IMR-90 (cell line): Measurements from ENCODE around the gene LRRTM3. TPM values are rescaled to one million over a fixed set of nuclear protein-coding genes. Genes with fewer than 3 reads are reported as not detected.

Experiments
- ATAC-seq: fragments of 200-7000 bp; cut with Tn5 transposase; 2 replicates; pipeline ENCODE4 v1.9.1; 2020; ENCODE audit warnings: low read depth, mild to moderate bottlenecking, moderate library complexity
- BruUV-seq: library from RNA; stranded (reverse); fragments of 400-500 nt; replicated peaks from 2 replicates; lab custom pipeline; 2021; lab: Mats Ljungman, UMichigan
- CTCF ChIA-PET: fragments of 300-600 bp; formaldehyde crosslinking; extraction: SDS; loops from one replicate; lab custom pipeline; 2021; ENCODE audit warnings: antibody characterized with exemption; lab: Yijun Ruan, JAX
- POLR2A ChIA-PET: fragments of 300-600 bp; sonication (Branson Sonifier 250); formaldehyde crosslinking; loops from one replicate; lab custom pipeline; 2022; ENCODE audit warnings: antibody characterized with exemption; ENCODE audit not compliant: unreplicated experiment; lab: Charles Lee
- DNase-seq: peaks from one replicate; pipeline ENCODE4 v3.0.0; 2013
- H2AFZ ChIP-seq: replicated peaks from 2 replicates; pipeline ENCODE3; 2013; ENCODE audit warnings: low read length, mild to moderate bottlenecking; ENCODE audit not compliant: poor library complexity
- H2AK5ac ChIP-seq: 2 replicates; pipeline ENCODE4 v1.6.1; 2013; ENCODE audit warnings: low read depth, low read length, inconsistent platforms
- H2AK9ac ChIP-seq: replicated peaks from 2 replicates; pipeline ENCODE3; 2013; ENCODE audit warnings: mild to moderate bottlenecking, low read depth, low read length, moderate library complexity; ENCODE audit not compliant: poor library complexity
- H2BK120ac ChIP-seq: 2 replicates; pipeline ENCODE4 v1.6.1; 2013; ENCODE audit warnings: low read depth, low read length, inconsistent platforms
- H2BK15ac ChIP-seq: 3 replicates; pipeline ENCODE4 v1.6.1; 2013; ENCODE audit warnings: low read depth, low read length, inconsistent platforms
- H2BK20ac ChIP-seq: 2 replicates; pipeline ENCODE4 v1.6.1; 2013; ENCODE audit warnings: low read depth, mild to moderate bottlenecking, inconsistent platforms, low read length, moderate library complexity
- H2BK5ac ChIP-seq: 2 replicates; pipeline ENCODE4 v1.6.1; 2013; ENCODE audit warnings: mild to moderate bottlenecking, low read depth, low read length, inconsistent platforms; ENCODE audit not compliant: poor library complexity, severe bottlenecking
- H3K14ac ChIP-seq: replicated peaks from 2 replicates; pipeline ENCODE4 v1.6.1; 2013; ENCODE audit warnings: low read depth, low read length, inconsistent platforms
- H3K18ac ChIP-seq: 2 replicates; pipeline ENCODE4 v1.6.1; 2013; ENCODE audit warnings: low read depth, low read length, control low read depth
- H3K23ac ChIP-seq: 2 replicates; pipeline ENCODE4 v1.6.1; 2013; ENCODE audit warnings: low read depth, low read length, inconsistent platforms
- H3K27ac ChIP-seq: 2 replicates; pipeline ENCODE4 v1.5.1; 2013; ENCODE audit warnings: mild to moderate bottlenecking, control low read depth, low read length; ENCODE audit not compliant: insufficient read depth
- H3K27me3 ChIP-seq: 2 replicates; pipeline ENCODE4 v1.6.1; 2013; ENCODE audit warnings: low read length; ENCODE audit not compliant: control insufficient read depth, insufficient read depth
- H3K36me3 ChIP-seq: 2 replicates; pipeline ENCODE4 v1.6.1; 2013; ENCODE audit warnings: low read length, mixed read lengths; ENCODE audit not compliant: control insufficient read depth, insufficient read depth
- H3K4ac ChIP-seq: 2 replicates; pipeline ENCODE4 v1.6.1; 2013; ENCODE audit warnings: low read depth, low read length, inconsistent platforms
- H3K4me1 ChIP-seq: 2 replicates; pipeline ENCODE4 v1.6.1; 2013; ENCODE audit warnings: low read length, mixed read lengths; ENCODE audit not compliant: control insufficient read depth, insufficient read depth
- H3K4me2 ChIP-seq: 2 replicates; pipeline ENCODE4 v1.6.1; 2013; ENCODE audit warnings: low read depth, mild to moderate bottlenecking, control low read depth, low read length, moderate library complexity
- H3K4me3 ChIP-seq: 2 replicates; pipeline ENCODE4 v1.5.1; 2013; ENCODE audit warnings: low read depth, mild to moderate bottlenecking, control low read depth, low read length, moderate library complexity; ENCODE audit not compliant: insufficient read depth
- H3K56ac ChIP-seq: 2 replicates; pipeline ENCODE4 v1.6.1; 2013; ENCODE audit warnings: low read length, inconsistent platforms; ENCODE audit not compliant: insufficient read depth; ENCODE audit errors: extremely low read depth
- H3K79me1 ChIP-seq, 2 experiments: 2 replicates each; pipeline ENCODE4 v1.6.1; 2013; ENCODE audit warnings: low read length in 2 of 2, inconsistent platforms in 1 of 2, low read depth in 1 of 2
- H3K9ac ChIP-seq: 2 replicates; pipeline ENCODE4 v1.6.1; 2013; ENCODE audit warnings: low read depth, low read length, control low read depth
- H3K9me1 ChIP-seq: 2 replicates; pipeline ENCODE4 v1.6.1; 2013; ENCODE audit warnings: low read length, inconsistent platforms; ENCODE audit not compliant: insufficient read depth
- H3K9me3 ChIP-seq: 2 replicates; pipeline ENCODE4 v1.6.1; 2013; ENCODE audit warnings: low read length; ENCODE audit not compliant: control insufficient read depth, insufficient read depth
- H4K20me1 ChIP-seq: 2 replicates; pipeline ENCODE4 v1.6.1; 2013; ENCODE audit warnings: low read length, inconsistent platforms; ENCODE audit not compliant: insufficient read depth
- H4K5ac ChIP-seq: 2 replicates; pipeline ENCODE4 v1.6.1; 2013; ENCODE audit warnings: mild to moderate bottlenecking, low read depth, low read length, control low read depth
- H4K8ac ChIP-seq, 2 experiments: 2 replicates each; pipeline ENCODE4 v1.6.1; 2013; ENCODE audit warnings: low read depth in 2 of 2, low read length in 2 of 2, control low read depth in 1 of 2, inconsistent platforms in 1 of 2
- H4K91ac ChIP-seq: 2 replicates; pipeline ENCODE4 v1.6.1; 2013; ENCODE audit warnings: low read depth, low read length, inconsistent platforms; ENCODE audit not compliant: insufficient read depth
- BHLHE40 ChIP-seq: fragments of 150-350 bp; IDR thresholded peaks from 2 replicates; pipeline ENCODE4 v1.6.1; 2016; ENCODE audit warnings: mild to moderate bottlenecking, low read depth, low read length
- CEBPB ChIP-seq: IDR thresholded peaks from 2 replicates; pipeline ENCODE4 v1.6.1; 2012; ENCODE audit warnings: low read depth, low read length, improper control_type of control experiment
- CHD1 ChIP-seq: IDR thresholded peaks from 2 replicates; pipeline ENCODE4 v1.6.1; 2012; ENCODE audit warnings: low read depth, low read length, improper control_type of control experiment
- MAFK ChIP-seq: IDR thresholded peaks from 2 replicates; pipeline ENCODE4 v1.6.1; 2012; ENCODE audit warnings: low read depth, low read length, improper control_type of control experiment
- MAZ ChIP-seq: IDR thresholded peaks from 2 replicates; pipeline ENCODE4 v1.6.1; 2012; ENCODE audit warnings: low read depth, mild to moderate bottlenecking, low read length, improper control_type of control experiment, moderate library complexity, borderline replicate concordance
- NFE2L2 ChIP-seq: fragments of 150-350 bp; IDR thresholded peaks from 2 replicates; pipeline ENCODE4 v1.6.1; 2016; ENCODE audit warnings: low read depth, mild to moderate bottlenecking, low read length
- RAD21 ChIP-seq: IDR thresholded peaks from 2 replicates; pipeline ENCODE4 v1.6.1; 2012; ENCODE audit warnings: low read length, improper control_type of control experiment
- RCOR1 ChIP-seq: IDR thresholded peaks from 2 replicates; pipeline ENCODE4 v1.6.1; 2012; ENCODE audit warnings: mild to moderate bottlenecking, low read length, improper control_type of control experiment; ENCODE audit not compliant: insufficient replicate concordance
- RFX5 ChIP-seq: IDR thresholded peaks from 2 replicates; pipeline ENCODE4 v1.8.0; 2012; ENCODE audit warnings: low read depth, mild to moderate bottlenecking, low read length, moderate library complexity
- SMC3 ChIP-seq: fragments of 150-350 bp; IDR thresholded peaks from 2 replicates; pipeline ENCODE4 v1.6.1; 2016; ENCODE audit warnings: low read depth, mild to moderate bottlenecking, antibody characterized with exemption, low read length, moderate library complexity
- USF2 ChIP-seq: fragments of 150-350 bp; IDR thresholded peaks from 2 replicates; pipeline ENCODE4 v1.6.1; 2017; ENCODE audit warnings: mild to moderate bottlenecking, antibody characterized with exemption, low read length, low read depth
- WGBS, 2 experiments: methylation state at CpG; one replicate each; pipeline versions ENCODE4 v1.1.5 to v1.1.7; 2013; ENCODE audit warnings: missing lambda C conversion rate in 2 of 2; ENCODE audit not compliant: insufficient read length in 1 of 2; ENCODE audit errors: extremely low coverage in 2 of 2; 5-methylcytosine and 5-hydroxymethylcytosine counted together
- dilution Hi-C: fragments of 300-500 bp; cut with HindIII; formaldehyde crosslinking; loops from one replicate; pipeline ENCODE4 v1.14.3; 2018; ENCODE audit warnings: low sequenced_read_pairs; ENCODE audit not compliant: unreplicated experiment
- in situ Hi-C: fragments of 300-500 bp; cut with MboI; formaldehyde crosslinking; loops from 3 replicates; pipeline ENCODE4 v1.14.3; 2019; ENCODE audit warnings: low sequenced_read_pairs, inconsistent platforms, mixed read lengths
- intact Hi-C: fragments of 100-400 bp; cut with micrococcal nuclease; formaldehyde crosslinking; loops from 2 replicates; pipeline ENCODE4 v1.10.0; 2022
- polyA plus RNA-seq, 3 experiments: library from polyadenylated mRNA; depleted of rRNA; stranded (reverse); fragments of >200 nt; gene quantifications; 2 replicates each; pipeline ENCODE4 v1.2.3, GENCODE V29; 2012; ENCODE audit warnings: low replicate concordance in 1 of 3
- total RNA-seq: library from RNA; depleted of rRNA; stranded (reverse); fragments of >200 nt; gene quantifications from 2 replicates; pipeline ENCODE4 v1.2.3, GENCODE V29; 2012
- TF ChIP-seq, protein P1 (sequence below): conservative IDR thresholded peaks from 2 replicates; pipeline ENCODE4 v1.5.1; 2012; ENCODE audit warnings: mild to moderate bottlenecking, low read depth, low read length, improper control_type of control experiment

LRRTM3 gene
- total and polyA plus RNA-seq, 2 of the 4 experiments (the other 2 are of a cell fraction): under 0.01 TPM; not detected in 1

DNA sequence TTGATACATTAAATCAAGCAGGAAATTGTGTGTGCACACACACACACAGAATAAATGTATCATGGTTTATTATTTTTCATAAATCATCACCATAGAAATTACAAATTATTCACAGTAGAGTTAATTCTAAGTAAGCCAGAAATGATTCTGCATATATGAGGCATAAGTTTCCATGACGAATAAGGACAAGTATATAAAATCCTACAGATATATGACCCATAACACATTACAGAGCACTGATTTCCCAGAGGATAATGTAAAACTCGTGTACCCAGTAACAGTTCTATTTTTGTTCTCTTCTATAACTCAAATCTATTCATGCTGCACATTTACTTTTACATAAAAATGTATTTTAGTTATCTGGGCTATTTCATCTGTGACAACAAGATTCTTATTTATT lies 169.7 kb downstream of the LRRTM3 start:
- Histone ChIP-seq H2BK20ac (no peak overlapping the region), H2AFZ (no peak overlapping the region), H2BK15ac (no peak overlapping the region), H3K4me3 (no peak overlapping the region), H2BK5ac (no peak overlapping the region), H3K4ac (no peak overlapping the region), H3K14ac (no peak overlapping the region), H4K20me1 (no peaks in the 10 kb centered on the region), H3K79me1 (no peaks in the 10 kb centered on the region), H4K8ac (no peak overlapping the region), H3K4me1 (no peaks in the 10 kb centered on the region), H3K9me3 (no peaks in the 10 kb centered on the region), H3K27me3 (no peaks in the 10 kb centered on the region), H4K5ac (no peak overlapping the region), H3K9ac (no peak overlapping the region), H3K36me3 (no peaks in the 10 kb centered on the region), H4K91ac (no peak overlapping the region), H3K23ac (no peak overlapping the region), H3K27ac (no peak overlapping the region), H2AK9ac (no peak overlapping the region), H3K56ac (no peak overlapping the region), H3K9me1 (no peaks in the 10 kb centered on the region), H2BK120ac (no peak overlapping the region), H3K4me2 (no peak overlapping the region), H3K18ac (no peak overlapping the region), H2AK5ac (no peak overlapping the region)
- no CpG with 5 or more reads among the region's 2 CpGs for WGBS, 2 experiments
- DNase-seq: no peak
- dilution Hi-C loops: no loop called here
- no peak for ATAC-seq
- CTCF ChIA-PET: no interaction called here
- no peak for TF ChIP-seq MAFK
- no peak for TF ChIP-seq NFE2L2
- TF ChIP-seq MAZ: no peak
- no peak for TF ChIP-seq BHLHE40
- no peak for TF ChIP-seq SMC3
- no peak for TF ChIP-seq CHD1
- no peak for TF ChIP-seq USF2
- no peak for TF ChIP-seq RCOR1
- no peak for TF ChIP-seq RAD21
- no peak for TF ChIP-seq RFX5
- TF ChIP-seq, protein P1, sequence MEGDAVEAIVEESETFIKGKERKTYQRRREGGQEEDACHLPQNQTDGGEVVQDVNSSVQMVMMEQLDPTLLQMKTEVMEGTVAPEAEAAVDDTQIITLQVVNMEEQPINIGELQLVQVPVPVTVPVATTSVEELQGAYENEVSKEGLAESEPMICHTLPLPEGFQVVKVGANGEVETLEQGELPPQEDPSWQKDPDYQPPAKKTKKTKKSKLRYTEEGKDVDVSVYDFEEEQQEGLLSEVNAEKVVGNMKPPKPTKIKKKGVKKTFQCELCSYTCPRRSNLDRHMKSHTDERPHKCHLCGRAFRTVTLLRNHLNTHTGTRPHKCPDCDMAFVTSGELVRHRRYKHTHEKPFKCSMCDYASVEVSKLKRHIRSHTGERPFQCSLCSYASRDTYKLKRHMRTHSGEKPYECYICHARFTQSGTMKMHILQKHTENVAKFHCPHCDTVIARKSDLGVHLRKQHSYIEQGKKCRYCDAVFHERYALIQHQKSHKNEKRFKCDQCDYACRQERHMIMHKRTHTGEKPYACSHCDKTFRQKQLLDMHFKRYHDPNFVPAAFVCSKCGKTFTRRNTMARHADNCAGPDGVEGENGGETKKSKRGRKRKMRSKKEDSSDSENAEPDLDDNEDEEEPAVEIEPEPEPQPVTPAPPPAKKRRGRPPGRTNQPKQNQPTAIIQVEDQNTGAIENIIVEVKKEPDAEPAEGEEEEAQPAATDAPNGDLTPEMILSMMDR: no peak
- TF ChIP-seq CEBPB: no peak
- in situ Hi-C loops: no loop called here
- POLR2A ChIA-PET: no interaction called here
- intact Hi-C loops: no loop called here
- BruUV-seq: no TSS peak
